Activated CD8-positive, alpha-beta memory T cell treated with anti-CD3 and anti-CD28 coated beads for 48 hours (primary cell): Measurements from ENCODE around the gene TPPP.
A peak's percentile ranks its signal among the peaks of the same experiment; 100 is the strongest.

Source experiments
- DNase-seq, 3 experiments: peaks; one replicate each; pipeline ENCODE4 v3.0.0-alpha.2; 2020; ENCODE audit warnings: low read depth in 2 of 3, low spot score in 2 of 3

The TPPP gene

GRCh38 chr5:627840-628239, 65.3 kb downstream of the TPPP start:
- no peak for DNase-seq

- DNase-seq = no peak
Observed at GRCh38 chr5:626850-627249, 66.3 kb downstream of the TPPP start.

GRCh38 chr5:625516-625915, 67.6 kb downstream of the TPPP start:
- DNase-seq = no peak

DNA sequence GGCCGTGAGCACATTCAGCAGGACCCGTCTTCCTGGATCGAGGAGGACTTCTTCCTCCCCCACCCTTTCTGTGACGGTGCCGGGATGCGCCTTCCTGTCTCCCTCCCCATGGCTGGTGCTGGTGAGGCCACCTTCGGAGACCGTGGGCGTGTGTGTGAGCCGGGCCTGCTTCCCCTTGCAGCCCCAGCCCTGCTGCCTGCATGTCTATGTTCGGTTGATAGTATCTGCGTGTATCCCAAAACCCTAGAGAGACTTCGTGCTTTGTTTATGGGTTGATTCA, 68.3 kb downstream of the TPPP start:
- DNase-seq = no peak

GRCh38 chr5:624118-624950, 68.8 kb downstream of the TPPP start:
- DNase-seq = no peak

DNA sequence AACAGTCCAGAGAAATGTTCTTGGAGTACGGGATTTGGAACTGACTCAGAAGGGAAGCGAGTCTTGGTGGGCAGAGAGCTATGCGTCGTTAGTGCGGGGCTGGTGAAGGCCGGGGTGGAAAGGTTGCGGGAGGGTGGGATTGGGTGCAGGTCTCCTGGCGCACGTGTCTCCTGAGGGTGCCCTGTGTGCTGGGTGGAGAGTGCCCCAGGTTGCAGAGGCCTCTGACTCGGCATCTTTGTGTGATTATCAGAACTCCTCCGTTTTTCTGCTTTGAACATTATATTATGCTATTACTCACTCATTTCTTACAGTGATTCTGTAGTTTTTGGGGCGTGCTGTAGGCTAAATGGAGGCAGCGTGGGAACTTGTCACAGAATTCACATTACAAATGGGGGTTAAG, 69.6 kb downstream of the TPPP start:
- DNase-seq = no peak

- no peak for DNase-seq
Observed at GRCh38 chr5:622946-623522, 70.1 kb downstream of the TPPP start.

- DNase-seq = no peak
Observed at GRCh38 chr5:622359-622758, 70.8 kb downstream of the TPPP start.

DNA sequence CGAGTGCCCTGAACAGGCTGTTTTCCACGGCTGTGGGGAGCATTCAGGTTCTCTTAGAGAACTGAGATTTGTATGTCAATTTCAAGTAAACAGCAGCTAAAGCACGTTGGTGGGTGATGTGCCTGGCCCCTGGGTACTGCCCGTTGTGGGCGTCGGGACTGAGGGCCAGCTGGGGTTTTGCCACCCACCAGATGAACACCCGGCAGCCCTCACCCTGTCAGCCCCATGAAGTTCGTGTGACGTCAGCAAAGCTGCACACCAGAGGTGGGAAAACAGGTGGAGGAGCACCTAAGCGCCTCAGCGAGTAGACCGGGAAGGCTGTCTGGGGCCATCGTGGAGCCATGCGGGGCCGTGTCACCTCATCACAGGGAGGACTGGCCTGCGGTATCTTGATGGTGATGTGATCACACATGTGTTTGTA, 71.8 kb downstream of the TPPP start:
- no peak for DNase-seq

- no peak for DNase-seq
Observed at GRCh38 chr5:620586-621180, 72.5 kb downstream of the TPPP start.

DNA sequence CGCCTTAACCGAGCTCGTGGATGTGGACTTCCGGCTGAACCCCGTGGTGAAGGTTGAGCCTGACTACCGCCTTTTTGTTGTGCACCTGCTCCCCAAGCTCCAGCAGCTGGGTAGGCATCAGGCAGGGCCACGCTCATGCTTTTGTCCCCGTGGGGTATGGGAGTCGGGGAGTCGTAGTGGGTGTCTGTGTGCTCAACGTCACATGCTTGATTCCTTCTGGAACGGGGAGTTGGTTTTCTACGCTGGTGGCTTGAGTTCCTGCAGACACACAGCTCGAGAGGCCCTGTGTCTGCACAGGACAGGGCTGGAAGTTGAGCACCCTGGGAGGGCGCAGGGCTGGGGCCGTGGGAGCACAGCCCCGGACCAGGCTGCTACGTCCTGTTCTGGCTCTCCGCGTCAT, 73.0 kb downstream of the TPPP start:
- no peak for DNase-seq

DNA sequence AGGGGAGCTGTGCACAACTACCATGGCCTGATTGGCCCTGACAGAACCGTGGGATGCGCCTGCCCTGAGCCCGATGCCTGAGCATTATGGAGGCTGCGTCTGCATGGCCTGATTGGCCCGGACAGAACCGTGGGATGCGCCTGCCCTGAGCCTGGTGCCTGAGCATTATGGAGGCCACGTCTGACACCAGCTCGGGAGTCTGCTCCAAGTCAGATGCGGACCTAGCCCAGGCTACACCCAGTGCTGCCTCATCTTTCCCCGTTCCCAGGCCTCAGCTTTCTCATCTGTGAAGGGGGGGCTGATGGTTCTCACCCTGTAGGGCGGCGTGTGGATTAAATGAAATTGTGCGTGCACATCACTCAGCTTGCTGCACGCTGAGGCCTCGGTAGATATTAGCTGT, 73.7 kb downstream of the TPPP start:
- DNase-seq = no peak

GRCh38 chr5:618450-618849, 74.7 kb downstream of the TPPP start:
- DNase-seq = no peak

DNA sequence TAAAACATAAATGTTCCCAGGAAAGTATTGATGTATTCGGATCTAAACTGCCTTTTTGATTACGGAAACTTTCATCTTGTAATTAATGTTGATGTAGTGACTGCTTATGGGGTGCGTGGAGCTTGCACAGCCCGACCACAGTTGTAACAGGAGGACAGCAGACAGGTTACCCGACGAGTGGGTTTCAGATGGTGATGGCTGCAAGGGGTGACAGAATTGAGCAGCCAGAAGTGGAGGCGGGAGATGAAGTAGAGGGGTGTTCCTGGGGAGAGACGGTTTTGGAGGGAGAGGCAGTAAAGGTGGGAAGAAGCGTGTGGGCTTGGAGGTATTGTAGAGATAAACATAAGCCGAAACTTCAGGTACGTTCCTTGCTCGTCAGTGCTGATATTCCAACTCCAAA, 75.3 kb downstream of the TPPP start:
- DNase-seq = no peak

DNA sequence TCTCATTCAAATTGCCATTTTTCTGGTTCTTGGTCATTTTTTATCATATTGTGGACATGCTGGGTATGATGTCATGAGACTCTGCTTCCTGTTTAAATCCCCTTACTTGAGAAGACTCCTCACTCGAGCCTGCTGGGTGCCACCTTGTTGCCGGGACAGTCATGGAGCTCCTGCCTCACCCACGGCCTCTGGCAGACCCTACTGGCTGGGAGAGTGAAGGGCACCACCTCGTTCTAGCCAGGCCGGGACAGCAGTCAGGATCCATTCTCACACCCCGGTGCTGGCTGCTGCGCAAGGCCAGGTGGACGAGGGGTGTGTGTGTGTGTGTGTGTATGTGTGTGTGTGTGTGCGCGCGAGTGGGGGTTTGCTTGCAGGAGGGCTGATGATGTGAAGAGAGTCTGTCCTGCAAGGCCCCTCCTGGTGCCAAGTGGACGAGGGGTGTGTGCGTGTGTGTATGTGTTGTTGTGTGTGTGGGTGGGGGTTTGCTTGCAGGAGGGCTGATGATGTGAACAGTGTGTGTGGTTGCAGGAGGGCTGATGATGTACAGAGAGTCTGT, 76.6 kb downstream of the TPPP start:
- DNase-seq = no peak

- DNase-seq = peak in 2 of 3 experiments; percentile 9 to 12
Observed at GRCh38 chr5:612498-613424, 80.4 kb downstream of the TPPP start.

DNA sequence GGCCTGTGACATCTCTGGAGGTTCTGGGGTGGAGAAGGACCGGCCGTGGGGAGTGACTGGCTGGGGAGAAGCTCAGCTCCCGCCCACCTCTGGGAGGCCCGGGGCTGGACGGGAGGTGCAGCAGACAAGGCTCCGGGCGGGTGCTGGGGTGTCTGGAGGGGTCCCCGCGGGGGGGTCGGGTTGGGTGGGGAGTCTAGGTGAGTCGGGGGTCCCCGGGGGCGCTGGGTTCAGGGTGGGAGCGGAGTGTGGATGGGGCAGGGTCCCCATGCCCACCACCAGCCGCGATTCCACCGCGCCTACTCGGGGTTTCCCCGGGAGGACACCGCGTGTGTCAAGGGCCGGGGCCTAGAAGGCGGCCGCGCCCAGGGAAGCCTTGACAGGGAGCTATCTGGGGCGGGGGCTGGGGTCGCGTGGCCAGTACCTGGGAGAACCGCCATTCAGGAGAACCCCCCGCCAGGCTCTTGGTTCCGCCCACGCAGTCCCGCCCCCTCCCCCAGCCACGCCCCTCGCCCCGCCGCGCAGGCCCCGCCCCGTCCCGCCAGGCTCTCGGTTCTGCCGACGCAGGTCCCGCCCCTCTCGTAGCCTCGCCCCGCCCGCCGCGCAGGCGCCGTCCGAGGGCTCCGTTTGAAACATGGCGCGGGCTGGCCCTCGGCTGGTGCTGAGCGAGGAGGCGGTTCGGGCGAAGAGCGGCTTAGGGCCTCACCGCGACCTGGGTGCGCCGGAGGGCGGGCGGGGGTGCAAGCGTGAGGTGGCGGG, 81.2 kb downstream of the TPPP start, which contains the start of gene CEP72:
Gene CEP72 (plus strand): TSS at position 610 of the 756 bp plus-strand sequence. CDS start 22 bp downstream, at position 632.
- peak; percentile 88 to 89 (median 88) for DNase-seq

- no peak for DNase-seq
Observed at GRCh38 chr5:610744-611730, 82.1 kb downstream of the TPPP start.
